CD4-positive, alpha-beta T cell treated with Interleukin-12 subunit alpha and Interleukin-12 subunit beta, for 1 hour (primary cell): ENCODE measurements around the gene RANBP1.
"Not testable (repeated sequence)": the region's sequence is repeated elsewhere in the genome, so short reads cannot be mapped to it uniquely, and the experiment has no call there.

Experiments used
- DNase-seq: peaks from one replicate; pipeline ENCODE4 v3.0.0-alpha.2; 2020

The RANBP1 gene

GRCh38 chr22:20115691-20116375, at the start of gene RANBP1:
RANBP1 (plus strand) TSS chr22:20116104; CDS start chr22:20116185, 81 bp downstream.
- DNase-seq: no peak

DNA sequence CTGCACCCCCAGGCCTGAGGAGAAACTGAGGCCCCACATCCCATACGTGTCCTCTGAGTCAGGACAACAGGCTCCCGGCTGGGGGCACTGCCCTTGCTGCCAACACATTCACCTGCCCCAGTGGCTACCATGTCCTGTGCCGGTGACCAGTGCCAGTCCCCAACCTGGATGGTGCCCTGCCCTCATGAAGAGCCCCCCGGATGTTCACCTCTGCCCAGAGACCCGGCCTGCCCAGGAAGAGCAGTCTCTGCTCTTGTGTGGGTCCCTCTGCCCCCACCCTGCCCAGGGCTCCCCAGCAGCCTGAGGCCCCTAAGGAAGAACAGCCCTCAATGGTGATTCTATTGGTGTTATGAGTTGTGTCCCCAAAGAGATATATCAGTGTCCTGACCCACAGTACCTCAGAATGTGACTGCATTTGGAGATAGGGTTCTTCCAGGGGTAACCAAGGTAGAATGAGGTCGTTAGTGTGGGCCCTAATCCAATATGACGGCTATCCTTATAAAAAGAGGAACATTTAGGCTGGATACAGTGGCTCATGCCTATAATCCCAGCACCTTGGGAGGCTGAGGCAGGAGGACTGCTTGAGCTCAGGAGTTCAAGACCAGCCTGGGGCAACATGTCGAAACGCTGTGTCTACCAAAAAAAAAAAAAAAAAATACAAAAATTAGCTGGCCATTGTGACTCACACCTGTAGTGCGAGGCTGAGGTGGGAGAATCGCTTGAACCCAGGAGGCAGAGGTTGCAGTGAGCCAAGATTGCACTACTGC, 49.1 kb upstream of the RANBP1 start:
- DNase-seq: no peak

DNA sequence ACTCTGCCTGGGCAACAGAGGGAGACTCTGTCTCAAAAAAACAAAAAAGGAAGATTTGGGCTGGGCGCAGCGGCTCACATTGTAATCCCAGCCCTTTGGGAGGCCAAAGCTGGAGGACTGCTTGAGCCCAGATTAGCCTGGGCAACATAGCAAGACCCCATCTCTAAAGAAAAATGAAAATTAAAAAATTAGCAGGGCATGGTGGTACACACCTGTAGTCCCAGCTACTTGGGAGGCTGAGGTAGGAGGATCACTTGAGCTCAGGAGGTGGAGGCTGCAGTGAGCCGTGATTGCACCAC, 48.6 kb upstream of the RANBP1 start:
- not testable (repeated sequence) for DNase-seq

DNA sequence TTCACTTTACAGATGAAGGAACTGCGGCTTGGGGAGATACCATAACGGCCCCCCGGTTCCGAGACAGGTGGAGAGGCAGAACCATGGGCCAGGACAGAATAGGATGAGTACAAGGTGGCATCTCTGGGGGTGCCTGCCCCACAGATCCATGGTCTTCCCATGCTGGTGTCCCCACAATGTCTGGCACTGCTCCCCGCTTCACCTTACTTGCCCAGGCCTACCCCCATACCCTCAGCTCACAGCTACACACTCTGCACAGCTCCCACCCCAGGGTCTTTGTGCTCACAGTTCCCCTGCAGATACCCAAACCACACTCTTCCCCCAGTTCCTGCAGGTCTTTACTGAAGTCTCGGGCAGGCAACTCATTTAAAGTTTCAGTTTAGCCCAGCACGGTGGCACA, 47.3 kb upstream of the RANBP1 start:
- no peak for DNase-seq

- no peak for DNase-seq
Measured at GRCh38 chr22:20069331-20070042, 46.4 kb upstream of the RANBP1 start.

GRCh38 chr22:20071524-20071972, 44.4 kb upstream of the RANBP1 start:
- DNase-seq: no peak

- DNase-seq: no peak
Measured at GRCh38 chr22:20076627-20077172, 39.2 kb upstream of the RANBP1 start.

DNA sequence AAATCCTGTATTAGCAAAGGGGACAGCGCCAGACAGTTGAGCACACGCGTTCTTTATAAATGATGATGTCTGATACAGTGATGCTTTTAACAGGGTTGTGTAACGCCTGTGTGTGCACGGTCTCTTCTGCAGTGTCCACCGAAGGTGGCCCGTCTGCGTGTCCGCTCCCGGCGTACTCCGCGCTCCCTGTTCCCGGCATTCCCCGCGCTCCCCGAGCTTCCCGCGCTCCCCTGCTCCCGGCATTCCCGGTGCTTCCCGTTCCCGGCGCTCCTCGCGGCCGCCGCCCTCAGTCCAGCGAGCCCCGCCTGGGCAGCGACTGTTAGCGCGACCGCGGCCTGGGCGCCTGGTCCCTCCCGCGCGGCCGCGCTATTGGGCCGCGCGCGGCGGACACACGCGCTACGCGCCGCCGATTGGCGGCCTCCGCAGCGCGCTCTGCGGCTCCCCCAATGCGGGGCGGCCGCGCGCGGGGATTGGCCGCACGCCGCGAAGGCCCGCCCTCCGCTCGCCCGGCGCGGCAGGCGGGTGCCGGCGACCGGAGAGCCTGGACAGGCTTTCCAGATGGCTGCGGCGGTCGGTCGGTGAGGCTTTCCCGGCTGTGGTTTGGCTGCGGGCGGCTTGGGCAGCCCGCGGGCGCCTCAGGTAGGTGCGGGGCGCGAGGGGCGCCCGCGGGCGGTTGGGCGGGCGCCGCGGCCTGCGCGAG, 36.0 kb upstream of the RANBP1 start, which contains the start of gene DGCR8:
Gene DGCR8, plus strand, starts transcription at position 497 of the 700 bp plus-strand sequence. CDS start 5,723 bp downstream, outside the sequence.
- DNase-seq: peak; percentile 75

- peak; percentile 71 for DNase-seq
Measured at GRCh38 chr22:20080445-20080775, 35.5 kb upstream of the RANBP1 start.

DNA sequence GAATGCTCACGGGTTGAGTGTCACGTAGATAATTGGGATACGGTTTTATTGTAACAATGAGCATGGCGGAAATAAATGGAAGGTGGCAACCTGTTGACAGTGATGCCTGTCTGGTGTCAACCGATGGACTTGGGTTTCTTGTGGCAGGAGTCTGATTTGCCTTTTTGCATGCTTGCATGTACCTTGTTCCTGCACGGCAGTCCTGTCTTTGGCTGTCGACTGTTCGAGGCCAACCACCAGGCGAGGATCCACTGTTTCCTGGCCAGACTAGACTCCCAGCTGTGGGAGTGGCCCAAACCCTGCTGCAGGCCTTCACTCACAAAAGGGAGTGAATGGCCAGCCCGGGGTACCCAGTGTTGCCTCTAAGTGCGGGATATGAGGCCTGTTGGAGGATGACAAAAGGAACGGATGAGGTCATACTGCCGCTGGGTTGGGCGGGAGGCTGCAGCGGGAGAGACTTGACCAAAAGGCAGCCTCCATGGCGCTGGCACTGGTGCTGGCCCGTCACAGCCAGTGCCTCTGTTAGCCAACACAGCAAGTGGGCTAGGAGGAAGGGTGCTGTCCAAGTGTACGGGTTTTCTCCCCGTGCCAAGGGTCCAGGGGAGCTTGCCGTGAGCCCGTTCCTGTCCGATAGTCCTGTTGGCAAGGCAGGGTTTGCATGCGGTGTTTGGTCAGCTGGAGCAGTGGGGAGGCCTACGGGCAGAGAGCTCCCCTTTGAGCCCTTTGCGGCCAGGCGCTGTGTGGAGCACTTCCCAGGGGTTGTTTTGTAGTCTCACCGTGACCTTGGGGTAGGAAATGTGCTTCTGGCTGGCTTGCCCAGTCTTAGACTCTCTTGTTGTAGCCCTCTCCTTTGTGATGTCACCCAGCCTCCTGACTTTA, 34.9 kb upstream of the RANBP1 start:
- DNase-seq: no peak

DNA sequence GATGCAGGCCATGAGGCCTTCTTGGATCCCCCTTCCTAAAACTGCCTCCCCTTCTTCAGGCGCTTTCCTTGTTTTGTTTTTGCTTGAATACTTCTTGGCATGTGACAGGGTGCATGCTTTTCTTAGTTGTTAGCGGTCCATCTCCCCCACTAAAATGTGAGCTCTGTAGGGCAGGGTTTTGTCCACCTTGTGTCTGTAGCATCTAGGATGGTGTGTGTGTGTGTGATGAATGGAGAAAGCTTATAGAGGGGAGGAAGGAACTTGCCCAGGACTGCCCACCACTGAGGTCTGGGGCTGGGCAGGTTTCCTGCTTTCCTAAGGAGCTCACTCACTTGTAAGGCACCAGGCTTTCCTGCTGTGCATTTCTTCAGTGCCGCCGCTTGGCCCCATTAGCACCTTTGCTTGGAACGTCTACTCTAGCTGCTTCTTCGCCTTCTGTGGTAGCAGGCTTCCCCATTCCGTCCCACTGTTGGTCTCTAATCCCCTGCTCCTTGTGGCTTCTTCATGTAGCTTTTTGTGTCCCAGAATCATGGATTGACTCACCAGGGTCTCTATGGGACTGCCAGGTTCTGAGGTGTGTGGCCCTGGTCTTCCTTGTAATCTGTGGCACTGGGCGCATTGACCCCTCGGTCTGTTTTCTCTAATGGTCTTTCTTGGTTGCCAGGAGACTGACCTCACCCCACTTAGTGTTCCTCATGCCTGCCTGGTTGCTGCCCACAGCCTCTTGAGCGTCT, 32.6 kb upstream of the RANBP1 start:
- no peak for DNase-seq

- DNase-seq: no peak
Measured at GRCh38 chr22:20083891-20084546, 31.9 kb upstream of the RANBP1 start.

DNA sequence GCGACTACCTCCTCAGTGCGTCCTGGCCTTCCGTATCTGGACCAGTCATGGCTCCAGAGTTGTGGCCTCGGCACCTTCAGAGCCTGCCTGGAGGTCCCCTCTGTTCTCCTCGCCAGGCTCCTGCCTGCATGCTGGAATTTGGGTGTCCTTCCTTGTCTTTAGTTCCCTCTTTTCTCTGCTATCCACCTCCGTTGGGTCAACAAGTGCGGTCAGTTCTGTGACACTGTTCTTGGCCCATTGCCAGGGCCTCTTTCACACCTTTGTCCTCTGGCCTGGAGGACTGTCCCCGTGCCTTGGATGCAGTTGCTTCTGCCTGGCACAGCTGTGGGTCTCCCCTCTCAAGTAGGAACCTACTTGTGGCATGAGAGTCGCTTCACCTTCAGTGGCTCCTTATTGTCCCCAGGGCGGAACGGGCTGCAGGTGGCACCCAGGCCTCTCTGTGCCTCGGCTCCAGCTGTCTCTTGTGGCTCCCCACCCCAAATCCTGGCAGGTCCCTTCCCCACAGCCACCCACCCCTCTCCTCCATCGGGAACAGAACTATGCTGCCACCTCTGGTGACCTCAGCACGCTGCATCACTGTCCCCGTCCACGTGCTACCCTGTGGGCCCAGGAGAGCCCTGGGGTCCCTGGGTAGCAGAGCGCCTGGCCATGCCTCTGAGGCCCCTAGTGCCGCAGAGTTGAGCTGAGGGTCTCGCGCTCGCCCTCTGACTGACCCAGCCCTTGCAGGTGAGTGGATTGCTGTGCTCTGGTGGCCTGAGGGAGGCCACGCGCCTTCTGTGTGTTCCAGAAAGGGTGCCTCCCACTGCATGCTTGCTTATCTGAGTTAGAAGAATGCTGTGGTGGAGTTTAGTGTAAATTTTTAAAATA, 31.1 kb upstream of the RANBP1 start:
- DNase-seq: no peak

- DNase-seq: no peak
Measured at GRCh38 chr22:20085651-20086050, 30.3 kb upstream of the RANBP1 start.

DNA sequence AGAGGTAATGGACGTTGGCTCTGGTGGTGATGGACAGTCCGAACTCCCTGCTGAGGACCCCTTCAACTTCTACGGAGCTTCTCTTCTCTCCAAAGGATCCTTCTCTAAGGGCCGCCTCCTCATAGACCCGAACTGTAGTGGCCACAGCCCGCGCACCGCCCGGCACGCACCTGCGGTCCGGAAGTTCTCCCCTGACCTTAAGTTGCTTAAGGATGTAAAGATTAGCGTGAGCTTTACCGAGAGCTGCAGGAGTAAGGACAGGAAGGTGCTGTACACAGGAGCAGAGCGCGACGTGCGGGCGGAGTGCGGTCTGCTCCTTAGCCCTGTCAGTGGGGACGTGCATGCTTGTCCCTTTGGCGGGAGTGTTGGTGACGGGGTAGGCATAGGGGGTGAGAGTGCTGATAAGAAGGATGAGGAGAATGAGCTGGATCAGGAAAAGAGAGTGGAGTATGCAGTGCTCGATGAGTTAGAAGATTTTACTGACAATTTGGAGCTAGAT, 29.8 kb upstream of the RANBP1 start:
- no peak for DNase-seq

- no peak for DNase-seq
Measured at GRCh38 chr22:20086763-20087162, 29.1 kb upstream of the RANBP1 start.

GRCh38 chr22:20087319-20088262, 28.3 kb upstream of the RANBP1 start:
- DNase-seq: peak; percentile 12

DNA sequence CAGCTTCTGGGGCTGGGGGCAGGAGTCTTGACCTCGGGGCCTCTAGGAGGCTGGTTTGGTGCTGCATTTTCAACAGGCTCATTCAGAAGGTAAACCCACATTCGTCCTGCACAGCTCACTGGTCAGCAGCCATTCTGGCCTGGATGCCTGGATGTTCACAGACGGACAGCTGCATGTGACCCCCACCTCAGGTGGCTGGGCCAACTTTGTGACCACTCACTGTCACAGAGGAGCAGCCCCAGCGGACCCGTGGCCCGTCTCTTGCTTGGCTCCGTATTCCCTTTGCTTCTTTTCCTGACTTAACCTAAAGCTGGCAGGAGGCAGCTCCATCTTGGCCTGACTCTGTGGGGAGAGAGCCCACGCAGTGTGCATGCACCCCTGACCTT, 27.6 kb upstream of the RANBP1 start:
- DNase-seq: no peak
